Breast epithelium (tissue), 3 donors: ENCODE measurements around the gene MYCN.

ENCODE experiments used
- POLR2A ChIP-seq: fragments of 450-650 bp; IDR thresholded peaks from one replicate; pipeline ENCODE4 v1.6.1; 2016; ENCODE audit warnings: antibody characterized with exemption, mild to moderate bottlenecking, moderate library complexity
- POLR2AphosphoS5 ChIP-seq, 3 donors: sonication (generic); formaldehyde crosslinking; IDR thresholded peaks; one replicate each; pipeline ENCODE4 v1.6.1; 2017; ENCODE audit warnings: antibody characterized with exemption in 3 of 3
- TF ChIP-seq, protein P1 (sequence below), 3 donors: fragments of 450-650 bp; IDR thresholded peaks; one replicate each; pipeline ENCODE4 v1.5.1; 2016 to 2017; ENCODE audit warnings: antibody characterized with exemption in 3 of 3, mild to moderate bottlenecking in 3 of 3, moderate library complexity in 3 of 3

DNA sequence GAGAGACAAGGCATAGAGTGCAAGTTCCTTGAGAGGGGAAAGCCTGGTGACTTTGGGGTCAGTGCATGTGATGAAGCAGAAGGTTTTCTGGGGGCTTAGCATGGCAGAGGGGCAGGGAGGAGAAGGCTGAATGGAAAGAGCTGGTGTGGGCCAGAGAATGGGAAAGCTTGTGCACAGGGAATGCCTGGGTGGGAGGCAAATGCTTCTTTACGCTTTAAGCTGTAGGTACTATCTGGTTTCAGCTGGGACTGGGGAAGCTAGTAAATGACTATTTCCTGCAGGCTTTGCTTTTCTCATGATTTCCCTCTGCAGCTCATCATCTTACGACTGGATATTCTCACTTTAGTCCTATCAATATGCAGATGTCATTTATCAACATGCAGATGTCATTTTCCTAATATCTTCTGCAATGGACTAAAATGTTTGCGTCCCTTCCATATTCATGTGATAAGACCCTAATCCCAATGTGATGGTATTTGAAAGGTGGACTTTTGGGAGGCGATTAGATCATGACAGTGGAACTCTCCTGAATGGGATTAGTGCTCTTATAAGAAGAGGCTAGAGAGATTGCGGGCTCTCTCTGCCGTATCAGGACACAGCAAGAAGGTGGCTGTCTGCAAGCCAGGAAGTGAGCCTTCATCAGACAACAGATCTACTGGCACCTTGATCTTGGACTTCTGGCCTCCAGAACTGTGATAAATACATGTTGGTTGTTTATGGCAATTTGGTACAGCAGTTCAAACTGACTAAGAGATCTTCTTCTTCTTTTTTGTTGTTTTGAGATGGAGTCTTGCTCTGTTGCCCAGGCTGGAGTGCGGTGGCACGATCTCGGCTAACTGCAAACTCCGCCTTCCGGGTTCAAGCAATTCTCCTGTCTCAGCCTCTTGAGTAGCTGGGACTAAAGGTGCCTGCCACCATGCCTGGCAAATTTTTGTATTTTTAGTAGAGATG, 50.1 kb downstream of the MYCN start:
- TF ChIP-seq, protein P1, sequence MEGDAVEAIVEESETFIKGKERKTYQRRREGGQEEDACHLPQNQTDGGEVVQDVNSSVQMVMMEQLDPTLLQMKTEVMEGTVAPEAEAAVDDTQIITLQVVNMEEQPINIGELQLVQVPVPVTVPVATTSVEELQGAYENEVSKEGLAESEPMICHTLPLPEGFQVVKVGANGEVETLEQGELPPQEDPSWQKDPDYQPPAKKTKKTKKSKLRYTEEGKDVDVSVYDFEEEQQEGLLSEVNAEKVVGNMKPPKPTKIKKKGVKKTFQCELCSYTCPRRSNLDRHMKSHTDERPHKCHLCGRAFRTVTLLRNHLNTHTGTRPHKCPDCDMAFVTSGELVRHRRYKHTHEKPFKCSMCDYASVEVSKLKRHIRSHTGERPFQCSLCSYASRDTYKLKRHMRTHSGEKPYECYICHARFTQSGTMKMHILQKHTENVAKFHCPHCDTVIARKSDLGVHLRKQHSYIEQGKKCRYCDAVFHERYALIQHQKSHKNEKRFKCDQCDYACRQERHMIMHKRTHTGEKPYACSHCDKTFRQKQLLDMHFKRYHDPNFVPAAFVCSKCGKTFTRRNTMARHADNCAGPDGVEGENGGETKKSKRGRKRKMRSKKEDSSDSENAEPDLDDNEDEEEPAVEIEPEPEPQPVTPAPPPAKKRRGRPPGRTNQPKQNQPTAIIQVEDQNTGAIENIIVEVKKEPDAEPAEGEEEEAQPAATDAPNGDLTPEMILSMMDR (IDR thresholded peaks at IDR 0.05) = no peak
- no peak for TF ChIP-seq POLR2A
- no peak for TF ChIP-seq POLR2AphosphoS5 (IDR thresholded peaks at IDR 0.05)
